Muscle layer of colon (tissue), 2 donors: Measurements from ENCODE around the gene TUNAR.

Source experiments
- H3K27ac ChIP-seq: one replicate; pipeline ENCODE4 v1.7.0; 2013; ENCODE audit warnings: low read depth, mild to moderate bottlenecking, low read length, moderate library complexity
- H3K27me3 ChIP-seq, 2 donors: one replicate each; pipeline ENCODE4 v1.7.0; 2013; ENCODE audit warnings: low read length in 2 of 2, mild to moderate bottlenecking in 2 of 2; ENCODE audit not compliant: insufficient read depth in 2 of 2, control insufficient read depth in 1 of 2
- H3K36me3 ChIP-seq: one replicate; pipeline ENCODE4 v1.7.0; 2013; ENCODE audit warnings: mild to moderate bottlenecking, low read length; ENCODE audit not compliant: insufficient read depth
- H3K4me1 ChIP-seq: one replicate; pipeline ENCODE4 v1.7.0; 2013; ENCODE audit warnings: mild to moderate bottlenecking, low read length; ENCODE audit not compliant: insufficient read depth
- H3K4me3 ChIP-seq, 2 donors: one replicate each; pipeline ENCODE4 v1.7.0; 2013; ENCODE audit warnings: low read length in 2 of 2, low read depth in 1 of 2, mild to moderate bottlenecking in 1 of 2, moderate library complexity in 1 of 2
- H3K9ac ChIP-seq: one replicate; pipeline ENCODE4 v1.7.0; 2013; ENCODE audit warnings: low read length
- H3K9me3 ChIP-seq: one replicate; pipeline ENCODE4 v1.7.0; 2013; ENCODE audit warnings: mild to moderate bottlenecking, low read length
- donor health status: abdominal sarcoma.
- donor health status: Adenocarcinoma of cecum.

Gene TUNAR

GRCh38 chr14:95920769-95921438 lies 44.3 kb downstream of the TUNAR start:
- Histone ChIP-seq H3K27me3 (no peaks in the 10 kb centered on the region), H3K9ac (no peak overlapping the region), H3K4me1 (no peaks in the 10 kb centered on the region), H3K36me3 (no peaks in the 10 kb centered on the region), H3K27ac (no peak overlapping the region), H3K4me3 (no peak overlapping the region), H3K9me3 (no peaks in the 10 kb centered on the region)

GRCh38 chr14:95922080-95922479 lies 45.4 kb downstream of the TUNAR start:
- H3K27me3 ChIP-seq, result no peaks in the 10 kb centered on the region
- no peak overlapping the region for H3K4me3 ChIP-seq

GRCh38 chr14:95928751-95929150 lies 52.1 kb downstream of the TUNAR start:
- H3K4me3 ChIP-seq, result no peak overlapping the region
- no peak overlapping the region for H3K9ac ChIP-seq
- H3K4me1 ChIP-seq, result no peaks in the 10 kb centered on the region
- no peaks in the 10 kb centered on the region for H3K36me3 ChIP-seq
- H3K9me3 ChIP-seq, result no peaks in the 10 kb centered on the region
- H3K27me3 ChIP-seq, result no peaks in the 10 kb centered on the region
- no peak overlapping the region for H3K27ac ChIP-seq

More at GRCh38 chr14:95922080-95922479, 45.4 kb downstream of the TUNAR start:
- Histone ChIP-seq H3K36me3 (no peaks in the 10 kb centered on the region), H3K27ac (no peak overlapping the region), H3K9me3 (no peaks in the 10 kb centered on the region), H3K9ac (no peak overlapping the region), H3K4me1 (no peaks in the 10 kb centered on the region)

GRCh38 chr14:95931384-95931783 lies 54.8 kb downstream of the TUNAR start:
- H3K27ac ChIP-seq, result no peak overlapping the region
- no peaks in the 10 kb centered on the region for H3K27me3 ChIP-seq
- H3K4me1 ChIP-seq, result no peaks in the 10 kb centered on the region
- H3K9me3 ChIP-seq, result no peaks in the 10 kb centered on the region
- no peak overlapping the region for H3K4me3 ChIP-seq
- H3K9ac ChIP-seq, result no peak overlapping the region
- H3K36me3 ChIP-seq, result no peaks in the 10 kb centered on the region

GRCh38 chr14:95935228-95935822 lies 58.7 kb downstream of the TUNAR start:
- Histone ChIP-seq H3K9ac (no peak overlapping the region), H3K27me3 (no peaks in the 10 kb centered on the region), H3K9me3 (no peaks in the 10 kb centered on the region), H3K36me3 (no peaks in the 10 kb centered on the region), H3K27ac (no peak overlapping the region), H3K4me1 (no peaks in the 10 kb centered on the region), H3K4me3 (no peak overlapping the region)

GRCh38 chr14:95936041-95936440 lies 59.4 kb downstream of the TUNAR start:
- Histone ChIP-seq H3K9me3 (no peaks in the 10 kb centered on the region), H3K4me3 (no peak overlapping the region), H3K9ac (no peak overlapping the region), H3K36me3 (no peaks in the 10 kb centered on the region), H3K4me1 (no peaks in the 10 kb centered on the region), H3K27me3 (no peaks in the 10 kb centered on the region), H3K27ac (no peak overlapping the region)

- Histone ChIP-seq H3K36me3 (no peaks in the 10 kb centered on the region), H3K9ac (no peak overlapping the region), H3K4me1 (peaks cover 5% of the 10 kb centered on the region), H3K27me3 (no peaks in the 10 kb centered on the region), H3K4me3 (no peak overlapping the region), H3K27ac (no peak overlapping the region), H3K9me3 (no peaks in the 10 kb centered on the region)
Observed at GRCh38 chr14:95939335-95939734, 62.7 kb downstream of the TUNAR start.

GRCh38 chr14:95941897-95942296 lies 65.3 kb downstream of the TUNAR start:
- H3K36me3 ChIP-seq, result no peaks in the 10 kb centered on the region
- H3K27me3 ChIP-seq, result no peaks in the 10 kb centered on the region
- H3K4me1 ChIP-seq, result peaks cover 6% of the 10 kb centered on the region
- H3K4me3 ChIP-seq, result no peak overlapping the region
- H3K9ac ChIP-seq, result no peak overlapping the region
- no peak overlapping the region for H3K27ac ChIP-seq
- no peaks in the 10 kb centered on the region for H3K9me3 ChIP-seq

- Histone ChIP-seq H3K4me1 (peaks cover 6% of the 10 kb centered on the region), H3K27ac (no peak overlapping the region), H3K4me3 (no peak overlapping the region), H3K36me3 (no peaks in the 10 kb centered on the region), H3K27me3 (no peaks in the 10 kb centered on the region), H3K9me3 (no peaks in the 10 kb centered on the region), H3K9ac (no peak overlapping the region)
Observed at GRCh38 chr14:95943699-95944098, 67.1 kb downstream of the TUNAR start.

- H3K9me3 ChIP-seq, result no peaks in the 10 kb centered on the region
- no peak overlapping the region for H3K27ac ChIP-seq
- no peaks in the 10 kb centered on the region for H3K36me3 ChIP-seq
Observed at GRCh38 chr14:95944462-95944861, 67.8 kb downstream of the TUNAR start.

GRCh38 chr14:95946867-95947266 lies 70.2 kb downstream of the TUNAR start:
- no peak overlapping the region for H3K9ac ChIP-seq
- H3K27me3 ChIP-seq, result no peaks in the 10 kb centered on the region
- no peak overlapping the region for H3K4me3 ChIP-seq
- no peak overlapping the region for H3K27ac ChIP-seq
- no peaks in the 10 kb centered on the region for H3K9me3 ChIP-seq
- H3K36me3 ChIP-seq, result no peaks in the 10 kb centered on the region
- H3K4me1 ChIP-seq, result peaks cover 6% of the 10 kb centered on the region

More at GRCh38 chr14:95944462-95944861, 67.8 kb downstream of the TUNAR start:
- Histone ChIP-seq H3K9ac (no peak overlapping the region), H3K4me1 (peaks cover 6% of the 10 kb centered on the region), H3K4me3 (no peak overlapping the region), H3K27me3 (no peaks in the 10 kb centered on the region)

- H3K9ac ChIP-seq, result no peak overlapping the region
- no peaks in the 10 kb centered on the region for H3K9me3 ChIP-seq
- H3K27me3 ChIP-seq, result no peaks in the 10 kb centered on the region
- H3K4me3 ChIP-seq, result no peak overlapping the region
- no peaks in the 10 kb centered on the region for H3K36me3 ChIP-seq
- H3K4me1 ChIP-seq, result peaks cover 6% of the 10 kb centered on the region
- no peak overlapping the region for H3K27ac ChIP-seq
Observed at GRCh38 chr14:95948558-95948981, 71.9 kb downstream of the TUNAR start.
